Hematopoietic multipotent progenitor cell treated with erythropoietin and hydrocortisone succinate and interleukin-3 and kit ligand, for 17 days (in vitro differentiated cells): ENCODE data around the gene TMBIM6.
"Not testable (repeated sequence)": the region's sequence is repeated elsewhere in the genome, so short reads cannot be mapped to it uniquely, and the experiment has no call there.

Experiments
- DNase-seq: peaks from one replicate; pipeline ENCODE4 v3.0.0-alpha.2; 2015; ENCODE audit warnings: low spot score

The TMBIM6 gene

GRCh38 chr12:49777341-49777740, 36.0 kb downstream of the TMBIM6 start:
- no peak for DNase-seq

- peak; percentile 68 for DNase-seq
Observed at GRCh38 chr12:49777800-49778748, 36.7 kb downstream of the TMBIM6 start.

GRCh38 chr12:49779581-49779980, 38.2 kb downstream of the TMBIM6 start:
- DNase-seq, result no peak

- DNase-seq, result not testable (repeated sequence)
Observed at GRCh38 chr12:49780914-49781313, 39.6 kb downstream of the TMBIM6 start.

- no peak for DNase-seq
Observed at GRCh38 chr12:49783917-49784676, 42.7 kb downstream of the TMBIM6 start.

- DNase-seq, result no peak
Observed at GRCh38 chr12:49784756-49785409, 43.5 kb downstream of the TMBIM6 start.

- no peak for DNase-seq
Observed at GRCh38 chr12:49787672-49788071, 46.3 kb downstream of the TMBIM6 start.

- DNase-seq, result no peak
Observed at GRCh38 chr12:49789992-49790391, 48.6 kb downstream of the TMBIM6 start.

GRCh38 chr12:49790741-49791555, 49.6 kb downstream of the TMBIM6 start:
- DNase-seq, result no peak

- no peak for DNase-seq
Observed at GRCh38 chr12:49791700-49792099, 50.3 kb downstream of the TMBIM6 start.

- DNase-seq, result no peak
Observed at GRCh38 chr12:49792181-49792970, 51.0 kb downstream of the TMBIM6 start.

GRCh38 chr12:49792976-49793580, 51.7 kb downstream of the TMBIM6 start:
- DNase-seq, result no peak

GRCh38 chr12:49793620-49794019, 52.3 kb downstream of the TMBIM6 start:
- DNase-seq, result no peak

- DNase-seq, result no peak
Observed at GRCh38 chr12:49794021-49794420, 52.7 kb downstream of the TMBIM6 start.

GRCh38 chr12:49794811-49795653, 53.7 kb downstream of the TMBIM6 start:
- no peak for DNase-seq

GRCh38 chr12:49795654-49796105, 54.3 kb downstream of the TMBIM6 start:
- DNase-seq, result no peak

- no peak for DNase-seq
Observed at GRCh38 chr12:49796155-49796554, 54.8 kb downstream of the TMBIM6 start.

GRCh38 chr12:49796606-49797448, 55.5 kb downstream of the TMBIM6 start:
- DNase-seq, result no peak

GRCh38 chr12:49797449-49797776, 56.1 kb downstream of the TMBIM6 start:
- no peak for DNase-seq
